ENCODE measurements around the gene DNAJB2.
"Not testable (repeated sequence)": the region's sequence is repeated elsewhere in the genome, so short reads cannot be mapped to it uniquely, and the experiment has no call there.

DNAJB2 gene

GRCh38 chr2:219258942-219259341 lies 20.2 kb upstream of the DNAJB2 start:
- not testable (repeated sequence) for DNase-seq, ATAC-seq

DNA sequence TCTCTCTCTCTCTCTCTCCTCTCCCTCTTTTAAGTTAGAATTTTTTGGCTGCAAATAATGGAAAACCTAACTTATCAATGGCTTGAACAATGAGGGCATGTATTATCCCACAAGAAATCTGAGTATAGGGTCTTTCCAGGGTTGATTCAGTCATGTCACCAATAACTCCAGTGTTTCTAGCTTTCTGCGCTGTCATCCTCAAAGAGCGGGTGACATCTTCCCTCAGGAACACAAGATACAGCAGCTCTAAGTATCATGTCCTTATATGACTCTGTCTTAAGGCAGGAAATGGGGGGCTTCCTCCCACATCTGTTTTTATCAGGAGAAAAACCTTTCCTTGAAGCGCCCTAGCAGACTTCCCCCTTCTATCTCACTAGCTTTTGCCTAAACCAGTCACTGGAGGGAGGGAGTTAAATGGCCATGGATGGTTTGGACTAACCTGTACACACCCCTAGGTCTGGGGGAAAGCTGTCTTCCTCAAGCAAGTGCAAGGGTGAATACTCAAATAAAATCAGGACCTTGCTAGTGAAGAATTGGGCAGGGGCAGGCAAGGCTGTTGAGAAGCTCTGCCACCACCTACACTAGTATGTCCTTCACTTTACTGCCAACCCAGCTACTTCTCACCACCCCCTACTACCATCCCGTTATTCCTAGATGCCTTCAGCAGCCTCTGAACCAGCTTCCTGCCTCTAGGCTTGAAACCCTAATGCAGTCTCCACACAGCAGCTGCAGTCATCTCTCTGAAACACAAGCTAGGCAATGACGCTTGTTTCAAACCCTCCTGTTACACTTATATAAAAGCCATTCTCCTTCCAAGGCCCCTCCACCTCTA lies 17.9 kb upstream of the DNAJB2 start:
- ATAC-seq, result no peak
- no peak for DNase-seq

- ATAC-seq (no peak), DNase-seq (no peak)
These were observed 12.9 kb upstream of the DNAJB2 start for GRCh38 chr2:219266232-219266631.

DNA sequence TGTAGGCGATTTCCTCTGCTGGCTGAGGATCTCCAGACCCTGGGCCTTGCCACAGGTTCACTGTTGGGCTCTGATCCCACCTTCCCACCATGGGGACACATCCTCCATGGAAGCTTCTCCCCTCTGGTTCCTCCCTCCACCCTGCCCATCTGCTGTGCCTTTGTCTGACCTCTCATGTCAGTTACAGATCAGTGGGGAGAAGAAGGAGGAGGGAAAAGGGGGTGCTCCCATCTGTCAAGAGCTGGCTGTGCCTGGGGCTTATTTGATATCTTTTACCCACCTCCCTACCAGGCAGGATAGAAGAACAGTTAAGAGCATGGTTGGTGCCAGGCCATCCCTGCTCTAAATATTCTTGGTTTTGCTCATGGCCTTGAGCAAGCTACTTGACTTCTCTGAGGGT lies 12.3 kb upstream of the DNAJB2 start:
- ATAC-seq, result no peak
- DNase-seq, result no peak

GRCh38 chr2:219268294-219268693 lies 10.9 kb upstream of the DNAJB2 start:
- DNase-seq, result no peak
- ATAC-seq, result no peak

DNA sequence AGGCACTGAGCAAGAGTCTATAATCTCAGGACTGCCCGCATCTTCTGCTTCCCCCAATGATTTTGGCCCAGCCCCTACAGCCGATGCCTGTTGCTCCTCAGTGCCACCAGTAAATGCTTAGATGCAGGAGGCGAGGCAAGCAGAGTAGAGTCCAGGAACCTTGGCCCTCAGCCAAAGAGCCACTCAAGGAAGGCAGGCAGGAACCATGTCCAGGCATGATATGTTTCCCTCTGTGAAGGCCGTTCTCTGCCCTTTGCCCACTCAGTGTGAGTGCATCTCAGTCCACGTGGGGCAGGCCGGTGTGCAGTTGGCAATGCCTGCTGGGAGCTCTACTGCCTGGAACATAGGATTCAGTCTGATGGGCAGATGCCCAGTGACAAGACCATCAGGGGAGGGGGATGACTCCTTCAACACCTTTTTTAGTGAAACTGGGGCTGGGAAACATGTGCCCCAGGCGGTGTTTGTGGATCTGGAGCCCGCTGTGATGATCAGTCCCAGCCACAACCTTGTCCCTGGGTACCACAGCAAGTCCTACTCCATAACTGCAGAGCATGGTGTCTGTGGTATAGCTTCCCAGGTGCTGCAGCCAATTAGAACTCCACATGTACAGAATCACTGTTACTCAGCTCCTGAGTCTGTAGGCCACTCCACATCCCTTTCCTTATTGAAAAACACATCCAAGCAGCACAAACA lies 9.7 kb upstream of the DNAJB2 start:
- DNase-seq (no peak), ATAC-seq (no peak)

- DNase-seq (no peak), ATAC-seq (no peak)
These were observed 9.2 kb upstream of the DNAJB2 start for GRCh38 chr2:219270055-219270372.

DNA sequence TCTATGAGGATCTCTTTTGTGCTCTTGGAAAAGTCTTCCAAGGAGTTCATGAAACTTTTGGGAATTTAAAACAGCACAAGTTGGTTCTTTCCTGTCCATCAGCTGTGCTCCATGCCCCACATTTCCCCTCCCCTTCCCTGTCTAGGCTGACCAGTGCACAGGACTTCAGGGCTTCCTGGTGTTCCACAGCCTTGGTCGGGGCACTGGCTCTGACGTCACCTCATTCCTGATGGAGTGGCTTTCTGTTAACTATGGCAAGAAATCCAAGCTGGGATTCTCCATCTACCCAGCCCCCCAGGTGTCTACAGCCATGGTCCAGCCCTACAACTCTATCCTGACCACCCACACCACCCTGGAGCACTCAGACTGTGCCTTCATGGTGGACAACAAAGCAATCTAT lies 8.1 kb upstream of the DNAJB2 start:
- no peak for DNase-seq
- ATAC-seq, result no peak

- ATAC-seq (no peak), DNase-seq (no peak)
These were observed 6.8 kb upstream of the DNAJB2 start for GRCh38 chr2:219272356-219272755.

GRCh38 chr2:219272995-219273394 lies 6.2 kb upstream of the DNAJB2 start:
- ATAC-seq (peak; percentile 37), DNase-seq (no peak)

DNA sequence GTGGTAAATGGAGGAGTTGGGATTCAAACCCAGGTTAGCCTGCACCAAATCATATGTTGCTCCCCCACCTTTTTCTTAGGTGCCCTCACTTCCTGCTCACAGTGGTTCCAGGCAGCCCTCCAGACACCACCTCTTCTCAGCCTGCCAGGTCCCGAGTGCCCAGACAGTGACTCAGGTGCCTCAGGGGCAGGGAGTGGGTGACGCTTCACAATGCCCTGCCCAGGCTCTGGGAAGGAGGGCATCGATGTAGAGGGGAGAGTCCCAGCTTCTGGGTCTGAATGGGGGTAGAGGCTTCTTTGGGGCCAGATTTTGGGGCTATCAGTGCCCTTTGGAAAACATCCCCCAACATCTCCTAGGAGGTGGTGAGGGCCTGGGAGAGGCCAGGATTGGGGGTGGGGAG lies 5.2 kb upstream of the DNAJB2 start:
- no peak for DNase-seq
- no peak for ATAC-seq

DNA sequence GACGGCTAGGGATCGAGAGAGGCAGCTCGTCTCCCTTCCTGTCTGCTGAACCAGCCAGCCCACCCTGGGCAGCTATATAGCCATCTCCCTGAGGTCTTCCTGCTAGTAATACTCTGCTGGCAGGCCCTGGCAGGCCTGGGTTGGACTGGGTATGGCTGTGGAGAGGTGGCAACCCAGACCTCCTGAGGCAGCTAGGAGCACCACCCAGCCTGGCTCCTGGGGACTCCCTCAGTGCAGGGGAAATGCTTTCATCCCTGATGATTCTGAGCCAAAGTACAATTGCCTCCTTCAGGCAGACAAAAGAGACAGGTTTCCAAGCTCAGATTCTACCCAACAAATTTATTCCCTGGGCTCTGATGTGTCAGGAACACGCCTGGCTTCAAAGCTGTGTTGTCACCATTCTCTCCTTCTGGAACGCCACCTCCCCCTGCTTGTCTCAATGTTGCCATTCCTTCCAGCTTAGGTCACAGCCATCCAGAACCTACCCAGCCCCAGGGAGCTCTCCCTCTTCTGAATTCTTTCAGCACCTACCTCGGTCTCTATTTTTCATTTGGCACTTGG lies 4.7 kb upstream of the DNAJB2 start:
- DNase-seq (no peak), ATAC-seq (no peak)

DNA sequence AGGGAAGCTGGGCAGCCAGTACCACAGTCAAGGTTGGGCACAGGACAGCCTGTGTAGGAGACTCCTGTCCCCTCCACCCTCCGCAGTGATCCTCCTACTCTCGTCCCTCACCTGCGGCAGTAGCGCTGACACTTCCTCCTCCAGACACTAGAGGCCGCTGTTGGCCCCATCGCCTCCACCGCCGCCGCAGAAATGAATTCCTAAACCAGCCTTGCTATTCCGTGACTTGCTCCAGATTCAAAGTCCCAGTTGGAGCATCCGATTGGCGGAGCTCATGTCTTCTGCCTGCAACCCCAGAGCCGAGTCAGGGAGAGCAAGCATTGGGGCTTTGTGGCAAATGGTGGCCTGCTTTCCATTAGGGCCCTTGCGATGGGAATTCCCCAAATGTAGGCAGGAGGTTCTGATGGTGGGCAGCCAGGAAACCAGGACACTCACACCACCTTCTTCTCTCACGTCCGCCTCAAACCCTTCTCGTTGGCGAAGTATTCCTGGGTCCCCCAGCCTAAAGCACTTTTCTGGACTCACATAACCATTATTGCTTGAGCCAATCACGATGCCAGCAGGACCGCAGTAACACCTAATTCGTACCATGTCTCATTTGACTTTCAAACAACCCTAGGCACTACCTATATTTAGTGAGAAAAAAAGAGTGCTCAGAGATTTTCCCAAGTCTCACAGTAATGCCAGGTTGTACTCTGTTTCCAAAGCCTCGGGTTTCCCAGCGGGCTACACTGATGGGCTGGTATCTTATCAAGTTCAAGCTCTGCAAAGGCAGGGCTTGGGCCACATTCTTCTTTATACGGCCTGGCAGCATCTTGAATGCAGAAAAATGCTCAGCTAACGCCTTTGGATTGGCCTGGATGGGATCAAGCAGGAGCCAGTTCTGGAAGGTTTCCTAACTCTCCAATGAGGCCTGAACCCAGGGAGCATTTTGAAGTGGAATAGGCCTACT lies 1.2 kb upstream of the DNAJB2 start:
- DNase-seq (peak; percentile 82), ATAC-seq (no peak)

- no peak for DNase-seq
These were observed 463 bp upstream of the DNAJB2 start for GRCh38 chr2:219278655-219279150.

GRCh38 chr2:219279916-219280516 lies 850 bp downstream of the DNAJB2 start:
- DNase-seq, result no peak

More at GRCh38 chr2:219278655-219279150, 463 bp upstream of the DNAJB2 start:
- no peak for ATAC-seq

DNA sequence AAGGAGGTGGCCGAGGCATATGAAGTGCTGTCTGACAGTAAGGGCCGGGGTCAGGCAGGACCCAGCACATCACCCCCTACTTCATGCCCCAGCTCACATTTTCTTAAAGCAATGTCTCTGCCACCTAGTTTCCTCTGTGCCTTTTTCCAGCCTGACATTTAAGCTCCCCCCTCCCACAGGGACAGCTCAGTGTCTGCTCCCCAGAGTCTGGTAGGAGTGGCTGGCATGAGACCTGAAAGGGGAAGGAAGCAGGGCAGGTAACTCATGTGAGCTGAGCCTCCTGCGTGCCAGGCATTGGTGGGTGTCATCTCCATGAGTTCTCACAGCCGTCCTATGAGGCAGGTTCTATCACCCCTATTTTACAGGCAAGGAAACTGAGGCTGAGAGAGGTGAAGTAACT lies 1.5 kb downstream of the DNAJB2 start:
- DNase-seq (no peak), ATAC-seq (no peak)

More at GRCh38 chr2:219279916-219280516, 850 bp downstream of the DNAJB2 start:
- no peak for ATAC-seq

DNA sequence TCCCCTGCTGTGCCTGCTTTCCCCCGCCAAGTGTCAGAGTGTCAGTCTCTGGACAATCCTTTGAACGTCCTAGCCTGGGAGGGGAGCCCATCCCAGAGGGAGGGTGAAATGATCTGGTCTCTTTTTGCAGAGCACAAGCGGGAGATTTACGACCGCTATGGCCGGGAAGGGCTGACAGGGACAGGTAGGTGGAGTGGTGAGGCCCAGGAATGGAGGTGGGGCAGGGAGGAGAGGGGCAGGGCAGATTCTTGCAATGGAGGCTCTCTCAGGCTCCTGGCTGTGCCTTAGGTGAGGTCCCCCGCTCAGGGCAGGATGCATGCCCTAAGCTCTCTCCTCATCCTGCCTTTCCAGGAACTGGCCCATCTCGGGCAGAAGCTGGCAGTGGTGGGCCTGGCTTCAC lies 2.4 kb downstream of the DNAJB2 start:
- ATAC-seq (no peak), DNase-seq (no peak)

DNA sequence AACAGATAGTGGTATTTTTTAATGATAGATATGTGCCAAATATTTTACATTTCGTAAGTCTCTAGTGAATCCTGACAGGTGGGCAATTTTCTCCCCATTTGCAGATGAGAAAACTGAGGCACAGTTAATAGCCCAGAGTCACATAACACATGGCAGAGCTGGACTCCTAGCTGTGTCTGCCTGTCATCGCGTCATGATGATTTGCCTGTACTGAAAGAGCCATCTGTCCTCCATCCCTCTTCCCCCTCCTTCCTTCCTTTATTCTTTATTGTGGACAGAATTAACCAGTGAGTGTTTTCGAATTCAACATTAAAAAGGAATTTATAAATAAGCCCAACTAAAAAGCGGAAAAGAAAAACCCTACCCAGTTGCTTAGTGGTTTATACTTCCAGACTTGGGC lies 3.2 kb downstream of the DNAJB2 start:
- ATAC-seq, result no peak
- no peak for DNase-seq

GRCh38 chr2:219282943-219283581 lies 3.9 kb downstream of the DNAJB2 start:
- DNase-seq, result no peak
- no peak for ATAC-seq

DNA sequence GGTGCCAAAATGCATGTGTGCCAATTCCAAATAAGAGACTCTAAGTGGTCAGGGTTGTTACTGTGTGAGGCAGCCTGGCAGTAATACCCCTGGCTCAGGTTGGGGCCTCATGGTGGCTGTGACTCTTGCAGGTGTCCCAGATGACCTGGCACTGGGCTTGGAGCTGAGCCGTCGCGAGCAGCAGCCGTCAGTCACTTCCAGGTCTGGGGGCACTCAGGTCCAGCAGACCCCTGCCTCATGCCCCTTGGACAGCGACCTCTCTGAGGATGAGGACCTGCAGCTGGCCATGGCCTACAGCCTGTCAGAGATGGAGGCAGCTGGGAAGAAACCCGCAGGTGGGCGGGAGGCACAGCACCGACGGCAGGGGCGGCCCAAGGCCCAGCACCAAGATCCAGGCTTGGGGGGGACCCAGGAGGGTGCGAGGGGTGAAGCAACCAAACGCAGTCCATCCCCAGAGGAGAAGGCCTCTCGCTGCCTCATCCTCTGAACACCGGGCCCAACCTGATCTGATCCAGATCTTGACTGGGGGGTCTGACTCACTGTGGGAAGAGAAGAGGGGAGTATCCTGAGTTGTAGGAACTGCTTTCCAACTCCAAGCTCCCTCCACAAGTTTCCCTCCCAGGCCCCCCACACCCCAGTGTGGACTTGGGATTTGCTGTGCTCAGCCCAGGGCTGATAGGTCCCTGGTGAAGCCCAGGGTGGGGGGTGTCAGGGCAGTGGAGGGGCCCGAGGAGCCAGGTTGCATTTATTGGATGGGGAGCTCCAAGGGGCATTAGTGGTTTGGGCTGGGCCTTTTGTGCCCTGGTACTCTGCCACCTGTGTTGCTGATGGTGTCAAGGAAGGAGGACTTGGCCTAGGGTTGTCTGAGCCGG lies 5.6 kb downstream of the DNAJB2 start:
- no peak for ATAC-seq
- DNase-seq, result no peak

All from stimulated activated naive CD8-positive, alpha-beta T cell treated with anti-CD3 and anti-CD28 coated beads, Interleukin-15, Interleukin-2, amounts not matched to agents 100 U/mL and 50 U/mL, for 24 hours (primary cell).